HG02623 (cell line): ENCODE measurements around the gene TRIM8.

Experiments used
- ATAC-seq: cut with Tn5 transposase; IDR thresholded peaks from one replicate; pipeline ENCODE4 v1.9.1; 2021; ENCODE audit warnings: moderate library complexity; ENCODE audit not compliant: unreplicated experiment

Gene TRIM8

DNA sequence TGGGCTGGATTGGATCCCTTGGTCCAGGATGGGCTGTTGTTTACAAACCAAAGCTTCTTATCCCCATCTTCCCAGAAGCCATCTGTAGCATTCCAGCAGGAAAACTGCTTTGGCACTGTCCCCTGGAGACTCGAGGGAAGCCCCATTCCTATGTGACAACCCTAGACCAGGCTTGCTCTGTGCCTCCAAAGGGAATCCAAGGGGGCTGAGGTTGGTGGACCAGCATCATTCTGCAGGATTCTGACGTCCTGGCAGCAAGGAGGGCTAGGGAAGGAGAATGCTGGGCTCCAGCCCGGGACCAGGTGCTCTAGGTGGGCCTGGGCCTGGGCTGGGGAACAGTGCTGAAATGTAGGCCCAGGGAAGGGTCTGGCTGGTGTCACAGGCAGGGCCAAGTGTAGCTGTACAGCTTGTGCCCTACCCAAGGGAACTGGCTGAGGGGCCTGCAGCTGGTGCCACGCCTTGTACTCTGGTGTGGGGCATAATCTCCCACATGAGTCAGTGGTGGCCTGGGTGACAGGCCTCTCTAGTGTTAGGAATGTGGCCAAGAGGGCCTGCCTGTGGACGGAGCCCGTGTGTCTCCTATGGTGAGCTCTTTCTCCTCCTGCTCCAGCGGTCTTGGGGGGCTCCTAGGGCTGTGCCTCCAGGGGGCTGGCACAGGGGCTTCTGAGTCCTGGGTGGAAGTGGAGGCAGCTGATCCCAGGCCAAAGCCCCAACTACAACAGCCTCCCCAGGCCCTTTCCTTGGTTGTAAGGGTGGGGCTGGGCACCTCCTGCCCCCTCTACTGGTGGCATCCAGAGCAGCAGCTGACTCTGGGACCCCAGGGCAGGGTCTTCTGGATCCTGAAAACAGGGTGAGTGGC is 25.2 kb downstream of the TRIM8 start:
- ATAC-seq: no peak

DNA sequence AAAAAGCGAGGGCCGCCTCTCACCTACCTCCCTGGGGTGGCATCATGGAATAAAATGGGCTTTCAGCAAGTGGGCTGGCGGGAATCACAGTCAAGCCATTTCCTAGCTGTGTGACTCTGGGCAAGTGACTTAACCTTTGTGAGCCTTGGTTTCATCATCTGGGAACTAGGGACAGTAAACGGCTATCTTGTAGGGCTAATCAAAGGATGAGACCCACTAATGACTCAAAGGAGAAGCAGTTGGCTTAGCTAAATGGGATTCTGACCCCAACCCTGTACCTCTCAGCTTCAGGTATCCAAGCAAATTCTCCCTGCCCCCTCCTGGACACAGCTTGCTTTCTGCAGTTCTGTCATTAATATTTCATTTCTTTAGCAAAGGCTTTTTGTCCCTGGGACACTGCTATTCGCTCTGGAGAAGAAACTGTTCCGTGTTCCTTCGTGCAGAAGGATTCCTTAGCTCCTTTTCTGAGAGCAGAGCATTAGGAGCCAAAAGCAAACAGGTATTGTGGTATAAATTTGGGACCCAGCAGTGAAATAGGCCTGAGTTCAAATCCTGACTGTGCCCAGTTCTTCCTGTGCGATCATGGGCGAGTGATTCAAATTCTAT is 25.9 kb downstream of the TRIM8 start:
- no peak for ATAC-seq

DNA sequence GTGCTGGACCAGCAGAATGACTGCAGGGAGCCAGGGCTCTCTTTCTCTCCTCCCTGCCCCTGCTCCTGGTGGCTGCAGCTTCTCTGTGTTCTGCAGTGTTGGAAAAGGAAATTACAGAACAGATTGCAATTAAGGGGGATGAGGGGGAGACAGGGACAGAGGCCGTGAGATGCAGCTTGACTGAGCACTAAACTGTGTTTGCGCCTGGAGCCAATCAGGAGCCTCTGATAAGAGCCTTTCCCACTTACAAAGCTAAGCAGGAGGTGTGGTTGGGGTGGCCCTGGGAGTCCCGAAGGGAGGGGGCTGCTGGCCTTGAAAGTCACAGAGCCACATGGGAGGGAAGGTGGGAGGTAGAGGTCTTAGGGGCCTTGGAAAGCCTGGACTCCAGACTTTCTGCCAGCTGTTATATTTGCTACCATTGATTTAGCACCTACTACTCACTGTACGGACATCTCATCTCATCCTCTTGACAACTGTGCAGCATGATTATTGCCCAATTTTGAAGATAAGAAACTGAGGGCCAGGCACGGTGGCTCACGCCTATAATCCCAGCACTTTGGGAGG is 26.7 kb downstream of the TRIM8 start:
- no peak for ATAC-seq

DNA sequence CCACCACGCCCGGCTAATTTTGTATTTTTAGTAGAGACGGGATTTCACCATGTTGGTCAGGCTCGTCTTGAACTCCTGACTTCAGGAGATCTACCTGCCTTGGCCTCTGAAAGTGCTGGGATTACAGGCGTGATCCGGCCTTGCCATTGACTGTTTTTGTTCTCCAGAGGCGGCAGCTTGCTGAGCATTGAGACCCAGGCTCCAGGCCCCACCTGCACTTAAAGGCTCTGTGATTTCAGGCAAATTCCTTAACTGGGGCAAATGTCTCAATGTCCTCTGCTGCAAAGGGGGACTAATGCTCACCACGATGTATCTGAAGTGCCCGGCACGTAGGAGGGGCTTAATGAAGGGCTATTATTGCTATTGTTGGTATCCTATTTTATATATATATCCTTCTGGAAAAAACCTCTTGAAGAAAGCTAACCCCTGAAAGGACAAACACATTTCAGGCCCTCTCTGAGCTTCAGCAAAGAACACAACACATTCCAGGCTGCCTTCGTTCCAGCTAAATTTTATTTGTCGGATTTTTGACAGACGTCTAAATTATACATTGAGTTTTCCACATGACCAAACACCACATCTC is 29.0 kb downstream of the TRIM8 start:
- no peak for ATAC-seq

DNA sequence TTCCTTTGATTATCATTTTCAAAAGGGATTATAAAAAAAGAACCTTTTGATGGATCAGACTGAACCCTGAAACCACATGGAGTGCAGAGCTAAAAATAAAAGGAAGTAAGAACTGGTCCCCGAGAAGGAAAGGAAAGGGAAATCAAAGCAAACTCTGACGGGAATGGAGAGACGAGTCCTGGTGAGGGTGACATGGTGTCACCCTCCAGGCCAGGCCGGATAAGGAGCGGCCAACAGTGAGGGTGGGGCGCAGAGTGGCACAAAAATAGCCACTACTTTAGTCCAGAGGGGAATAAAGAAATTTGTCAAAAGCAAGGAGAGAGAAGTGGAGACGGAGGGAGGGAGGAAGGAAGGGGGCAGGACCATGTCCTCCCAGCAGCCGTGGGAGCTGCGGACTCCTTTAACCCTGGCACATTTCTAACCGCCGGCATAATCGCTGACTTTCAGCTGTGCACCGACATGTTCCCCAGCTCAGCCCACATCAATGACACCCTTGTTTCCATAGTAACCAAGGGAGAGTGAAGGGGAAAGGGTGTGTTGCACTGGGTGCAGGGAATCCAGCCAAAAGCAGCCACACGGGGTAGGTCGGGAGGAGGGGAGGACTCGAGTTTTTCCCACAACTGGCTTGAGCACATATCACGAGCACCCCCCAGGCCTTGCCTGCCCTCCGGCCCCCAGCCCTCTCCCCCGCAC is 29.7 kb downstream of the TRIM8 start:
- ATAC-seq: no peak

DNA sequence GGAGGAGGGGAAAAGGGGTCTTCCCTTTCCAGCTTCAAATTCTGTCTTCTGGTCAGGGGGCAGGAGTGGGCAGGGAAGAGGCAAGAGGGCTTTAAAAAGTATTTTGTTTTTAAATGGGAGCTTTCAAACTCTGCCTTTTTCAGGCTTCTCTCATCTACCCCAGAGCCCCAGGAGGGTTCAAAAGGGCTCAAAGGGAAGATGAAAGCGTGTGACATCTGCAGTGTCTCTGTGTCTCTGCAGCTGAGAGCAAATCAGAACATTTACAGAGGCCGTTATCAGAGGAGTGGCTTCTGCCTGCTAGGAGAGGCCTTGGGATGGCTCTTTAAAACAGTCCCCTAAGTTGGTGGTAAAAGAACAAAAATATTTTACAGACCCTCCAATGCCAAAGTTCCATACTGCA is 30.3 kb downstream of the TRIM8 start:
- no peak for ATAC-seq

DNA sequence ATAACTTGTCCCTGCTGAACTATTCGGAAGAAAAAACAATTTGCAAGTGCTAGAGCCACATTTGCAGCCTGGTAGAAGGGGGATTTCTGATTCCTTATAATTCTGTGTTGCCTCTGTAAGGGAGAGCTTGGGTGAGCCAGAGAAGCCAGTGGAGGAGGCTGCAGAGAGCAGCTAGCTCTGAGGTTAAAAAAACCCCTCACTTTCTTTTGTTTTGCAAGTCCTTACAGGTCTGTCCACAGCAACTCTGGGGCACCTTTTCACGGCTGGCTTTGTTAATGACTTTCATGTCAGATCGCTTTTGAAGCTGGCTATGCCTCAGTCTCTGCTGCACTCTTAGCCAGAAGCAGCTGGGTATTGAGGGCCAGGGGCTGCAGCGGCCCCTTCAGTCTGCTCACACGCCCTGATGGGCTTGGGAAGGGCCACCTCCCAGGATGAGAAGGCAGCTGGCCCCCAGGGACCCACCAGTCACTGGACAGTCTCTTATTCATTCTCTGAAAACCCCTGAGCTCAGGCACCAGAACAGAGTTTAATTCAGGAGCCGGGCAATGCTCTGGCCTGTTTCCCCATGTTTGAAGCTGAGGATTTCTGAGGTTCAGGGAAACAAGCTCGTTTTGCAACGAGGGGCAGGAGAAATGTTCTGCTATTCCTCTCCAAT is 30.9 kb downstream of the TRIM8 start:
- ATAC-seq: no peak

DNA sequence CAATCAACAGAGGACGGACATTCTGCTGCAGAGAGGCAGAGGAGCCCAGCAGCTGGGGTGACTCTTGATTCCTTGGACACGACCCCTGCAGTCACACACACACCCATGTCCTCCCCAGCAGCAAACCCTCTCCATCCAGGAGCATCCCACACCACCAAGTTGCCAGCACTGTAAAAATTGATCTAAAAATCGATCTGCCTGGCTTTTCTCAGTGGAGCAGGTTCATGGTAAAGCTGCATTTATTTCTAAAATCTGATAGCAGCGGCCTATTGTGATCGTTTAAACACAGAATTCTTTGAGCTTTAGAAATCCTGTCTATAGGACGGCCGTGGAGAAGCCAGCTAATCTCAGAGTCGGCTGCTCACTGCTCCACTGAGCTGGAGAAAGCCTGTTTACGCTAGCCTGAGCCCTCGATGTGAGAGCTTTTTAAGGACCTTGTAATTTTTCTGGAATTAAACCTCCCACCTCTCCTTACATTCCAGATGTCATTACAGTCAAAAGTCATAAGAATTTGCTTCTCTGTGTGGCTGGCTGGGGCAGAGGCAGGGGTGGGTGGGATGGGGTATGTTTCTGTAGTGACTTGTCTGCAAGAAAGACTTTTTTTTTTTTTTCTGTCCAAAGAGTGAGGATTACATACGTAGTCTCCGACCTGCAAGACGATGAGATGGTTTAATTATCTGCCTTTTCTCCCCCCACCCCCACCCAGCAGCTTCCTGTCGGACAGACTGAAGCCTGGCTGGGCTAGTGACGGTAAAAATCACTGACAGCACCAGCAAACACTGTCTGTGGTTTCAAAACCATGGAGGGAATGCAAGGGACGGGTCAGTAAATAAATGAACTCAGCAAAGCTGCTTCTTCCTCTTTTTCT is 31.6 kb downstream of the TRIM8 start:
- no peak for ATAC-seq

DNA sequence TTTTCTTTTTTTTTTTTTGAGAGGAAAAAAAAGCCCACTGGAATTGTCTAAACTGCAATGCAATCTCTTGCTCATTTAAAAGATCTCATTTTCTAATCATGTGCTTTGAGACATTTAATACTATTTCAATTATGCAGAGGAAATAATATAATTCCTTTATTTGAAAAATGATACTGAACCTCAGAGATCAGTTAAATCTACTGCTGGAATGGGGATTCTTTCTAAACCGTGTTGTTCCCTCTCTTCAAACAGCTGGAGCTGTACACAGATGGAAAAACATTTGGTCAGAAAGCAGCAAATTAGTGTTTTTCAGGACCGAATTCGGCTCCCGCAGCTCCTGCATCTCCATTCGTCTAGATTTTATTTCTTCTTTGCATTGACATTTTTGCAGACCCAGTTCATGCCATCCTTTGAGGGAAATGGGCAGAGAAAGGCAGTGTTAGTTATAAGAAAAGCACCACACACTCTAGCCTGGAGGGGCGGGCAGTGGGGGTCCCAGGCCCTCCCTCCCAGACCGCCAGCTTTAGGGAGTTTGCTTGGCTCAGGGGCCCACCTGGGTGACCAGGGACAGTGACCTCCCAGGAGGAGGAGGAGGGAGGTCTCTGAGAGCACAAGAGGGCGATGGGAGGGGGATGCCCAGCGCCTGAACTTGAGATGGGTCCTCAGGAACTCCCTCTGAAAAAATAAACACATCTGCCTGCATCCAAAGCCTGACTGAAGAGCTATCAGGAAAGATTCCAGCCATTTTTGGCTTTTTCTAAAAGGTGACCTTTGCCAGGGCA is 32.4 kb downstream of the TRIM8 start:
- ATAC-seq: no peak

DNA sequence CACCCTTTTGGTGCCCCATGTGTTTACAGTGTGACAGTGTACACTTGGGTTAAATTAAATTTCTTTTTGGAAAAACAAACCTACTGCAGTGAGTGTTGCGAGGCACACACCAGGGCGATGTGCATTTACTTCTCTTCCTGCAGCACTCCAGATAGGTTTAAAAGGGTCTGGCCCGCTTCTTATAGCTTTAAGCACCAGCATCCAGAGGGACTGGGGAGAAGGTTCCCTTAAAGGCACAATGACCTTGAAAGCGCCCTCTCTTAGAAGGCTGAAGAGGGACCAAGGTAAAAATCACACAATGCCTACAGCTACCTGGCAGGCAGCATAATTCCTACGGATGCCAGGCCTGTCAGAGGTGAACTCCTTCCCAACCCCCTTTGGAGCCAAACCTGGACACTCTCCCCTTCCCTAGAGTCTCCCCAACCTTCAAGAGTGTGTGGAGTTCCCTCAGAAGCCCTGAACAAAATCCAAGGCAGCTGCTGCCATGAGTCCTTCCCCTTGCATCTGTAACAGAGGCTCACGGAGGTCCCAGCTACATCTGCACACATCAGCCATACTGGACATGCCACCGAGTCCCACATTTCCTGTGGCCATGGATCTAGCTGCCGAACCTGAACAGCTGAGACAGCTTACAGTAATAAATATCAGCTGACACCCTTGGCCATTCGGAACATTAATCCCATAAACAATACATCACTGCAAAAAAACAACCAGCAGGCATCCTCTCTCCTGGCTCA is 33.2 kb downstream of the TRIM8 start:
- no peak for ATAC-seq

DNA sequence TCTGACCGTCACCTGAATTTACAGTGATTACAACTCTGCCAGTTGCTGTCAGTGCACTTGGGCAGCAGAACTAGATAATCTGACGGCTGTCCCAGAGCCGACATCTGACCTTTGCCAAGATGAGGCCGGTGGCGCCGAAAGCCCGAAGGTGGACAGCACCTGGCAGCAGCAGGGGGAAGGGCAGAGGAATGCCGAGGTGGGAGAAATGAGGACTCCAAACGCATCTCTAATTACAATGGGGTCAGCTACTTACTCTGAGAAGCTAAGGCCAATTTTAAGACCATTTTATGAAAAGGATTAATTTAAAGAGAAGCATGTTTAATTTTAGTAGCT is 33.8 kb downstream of the TRIM8 start:
- no peak for ATAC-seq

DNA sequence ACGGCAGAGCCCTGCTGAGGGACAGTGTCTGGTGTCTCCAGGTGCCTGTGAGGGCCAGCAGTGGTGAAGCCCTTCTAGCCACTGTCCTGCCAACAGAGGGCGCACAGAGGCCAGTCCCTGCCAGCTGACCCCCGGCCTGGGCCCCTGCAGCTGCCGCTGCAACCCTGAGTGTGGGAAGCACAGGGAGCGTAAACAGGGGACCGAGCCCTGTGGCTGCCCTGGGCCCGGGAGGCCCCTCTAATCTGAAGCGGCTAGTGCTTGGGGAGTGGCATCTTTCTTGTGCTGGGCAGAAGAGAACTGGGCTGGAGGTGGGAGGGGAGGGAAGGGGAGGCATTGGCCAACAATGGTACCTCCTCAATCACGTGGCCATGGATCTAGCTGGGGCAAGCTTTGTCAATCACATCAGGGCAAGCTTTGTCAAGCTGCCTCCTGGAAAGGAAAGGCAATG is 34.6 kb downstream of the TRIM8 start:
- ATAC-seq: no peak

DNA sequence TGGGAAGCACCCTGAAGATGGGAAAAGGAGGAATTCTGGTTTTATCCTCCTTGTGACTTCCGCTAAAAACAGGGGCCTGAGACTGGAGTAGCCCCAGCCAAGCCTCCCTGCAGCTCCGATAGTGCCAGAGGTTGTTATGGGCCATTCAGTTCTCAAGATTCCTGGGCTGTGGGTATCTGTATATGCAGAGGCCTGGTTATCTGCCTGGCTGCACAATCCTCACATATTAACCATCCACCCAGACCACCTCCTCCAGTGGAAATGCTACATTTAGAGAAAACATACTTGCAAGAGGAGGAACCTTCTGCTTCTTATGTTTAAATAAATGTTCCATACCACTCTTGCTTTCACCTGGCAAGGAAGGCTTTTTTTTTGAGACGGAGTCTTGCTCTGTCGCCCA is 35.3 kb downstream of the TRIM8 start:
- ATAC-seq: no peak

DNA sequence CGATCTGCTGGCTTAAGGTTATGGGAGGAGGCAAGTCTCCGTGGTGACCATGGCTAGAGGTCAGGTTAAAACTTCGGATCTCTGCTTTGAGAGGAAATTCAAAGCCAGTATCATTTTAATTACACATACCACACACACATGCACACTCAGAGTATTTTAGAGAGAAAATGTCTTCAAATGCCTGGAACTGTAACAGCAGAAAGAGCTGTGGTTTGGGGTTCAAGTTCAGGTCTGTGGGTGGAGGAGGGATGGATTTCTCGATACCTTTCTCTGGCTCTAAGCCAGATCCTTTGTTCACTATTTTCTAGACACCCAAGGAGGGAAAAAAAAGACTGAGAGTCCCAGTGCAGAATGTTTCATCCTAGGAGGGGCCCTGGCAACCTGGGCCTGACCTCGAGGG is 37.4 kb downstream of the TRIM8 start:
- ATAC-seq: no peak

DNA sequence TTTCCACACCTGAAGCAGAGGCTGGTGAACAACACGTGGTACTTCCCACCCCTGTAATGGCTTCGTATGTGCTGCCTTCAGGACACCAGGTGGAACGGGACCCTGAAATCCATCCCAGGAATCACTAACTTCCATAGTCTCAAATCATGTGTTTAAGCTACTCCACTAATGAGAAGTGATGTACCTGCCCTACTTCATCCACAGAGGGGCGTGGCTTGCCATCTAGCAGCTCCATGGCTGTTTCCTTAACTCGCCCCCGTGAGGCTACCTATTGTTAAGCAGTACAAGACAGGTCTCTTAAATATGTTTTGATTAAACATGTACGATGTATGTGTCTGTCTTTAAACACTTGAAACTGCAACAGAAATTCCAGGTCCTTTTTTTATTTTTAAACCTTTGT is 38.1 kb downstream of the TRIM8 start:
- ATAC-seq: no peak

DNA sequence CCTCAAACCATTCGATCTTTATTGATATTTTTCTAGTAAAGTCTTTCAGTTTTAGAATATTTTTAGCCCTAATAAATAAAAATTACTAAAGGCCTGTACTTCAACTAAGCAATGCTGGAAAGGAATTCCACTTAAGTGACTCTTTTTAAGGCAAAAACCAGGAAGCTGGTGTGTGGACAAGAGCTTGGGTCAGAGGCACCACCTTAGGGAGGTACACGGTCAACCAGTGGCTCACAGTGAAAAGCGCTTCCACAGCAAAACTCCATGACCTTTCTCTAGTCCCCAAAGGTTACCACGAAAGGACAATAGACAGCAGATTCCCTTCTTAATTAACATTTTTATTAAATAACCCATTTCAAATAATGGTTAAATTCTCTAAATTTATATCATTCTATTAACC is 38.7 kb downstream of the TRIM8 start:
- no peak for ATAC-seq

DNA sequence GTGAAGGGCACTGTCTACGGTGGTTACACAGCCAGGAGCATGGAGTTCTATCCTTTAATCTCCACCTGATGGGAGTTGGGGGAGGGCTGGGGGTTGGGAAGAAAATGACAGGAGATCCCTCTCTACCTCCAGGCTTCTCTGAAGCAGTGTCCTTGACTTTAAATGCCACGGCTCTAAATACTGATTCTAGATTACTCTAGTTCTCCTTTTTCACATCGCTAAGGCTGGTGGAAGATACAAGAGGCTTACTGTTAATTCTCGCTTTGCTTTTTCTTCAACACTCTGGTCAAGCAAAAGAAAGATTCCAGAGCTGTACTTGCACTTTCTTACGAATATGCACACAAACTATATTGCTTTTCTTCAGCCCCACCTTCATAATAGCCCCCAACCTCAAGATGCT is 39.5 kb downstream of the TRIM8 start:
- no peak for ATAC-seq

DNA sequence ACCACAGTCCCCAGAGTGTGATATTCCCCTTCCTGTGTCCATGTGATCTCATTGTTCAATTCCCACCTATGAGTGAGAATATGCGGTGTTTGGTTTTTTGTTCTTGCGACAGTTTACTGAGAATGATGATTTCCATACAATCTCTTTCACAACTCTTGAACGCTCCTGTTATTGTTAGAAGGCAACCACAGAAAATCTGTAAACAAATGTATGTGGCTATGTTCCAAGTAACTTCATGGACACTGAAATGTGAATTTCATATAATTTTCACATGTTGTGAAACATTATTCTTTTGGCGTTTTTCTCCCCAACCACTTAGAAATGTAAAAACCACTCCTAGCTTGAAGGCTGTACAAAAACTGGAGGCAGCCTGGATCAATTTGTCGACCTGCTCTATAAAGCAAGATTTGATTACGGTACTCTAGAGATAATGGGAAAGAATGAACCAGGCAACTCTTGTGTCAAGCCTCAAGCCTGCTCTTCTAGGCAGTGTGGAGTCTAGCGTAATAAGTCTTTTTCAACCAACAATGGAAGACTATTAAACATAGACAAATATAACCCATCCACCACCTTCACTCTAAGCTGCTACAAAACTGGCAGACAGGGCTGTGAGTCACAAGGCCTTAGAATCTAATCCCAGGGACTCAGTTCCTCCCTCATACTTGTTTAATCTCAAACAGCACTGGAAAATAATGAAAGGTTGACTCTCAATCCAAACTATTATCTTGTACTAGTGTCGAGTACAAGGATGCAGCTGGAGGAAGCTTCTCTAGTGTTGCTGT is 47.2 kb downstream of the TRIM8 start:
- no peak for ATAC-seq
